Pancreas (tissue), 10 donors: Measurements from ENCODE around the gene PON1. TPM values are rescaled to one million over a fixed set of nuclear protein-coding genes. Genes with fewer than 3 reads are reported as not detected.

ENCODE experiments used
- ATAC-seq, 4 donors: fragments of 200-7000 bp; cut with Tn5 transposase; one replicate each; pipeline versions ENCODE4 v1.8.0 to v1.9.1; 2020; ENCODE audit warnings: mild to moderate bottlenecking in 4 of 4, moderate library complexity in 4 of 4
- DNase-seq, 6 donors: peaks; one replicate each; pipeline ENCODE4 v3.0.0-alpha.2; 2020
- FAIRE-seq: peaks from 2 replicates; lab custom pipeline; 2012; peaks lifted over from hg19 to GRCh38; lab: Jason Lieb, UNC
- H3K27ac ChIP-seq, 4 donors: fragments of 200-600 bp; sonication (generic); 1 replicate in 3 of 4; 2 replicates in 1 of 4; pipeline versions ENCODE4 v1.5.0 to v1.8.0; 2020
- H3K27me3 ChIP-seq, 4 donors: fragments of 200-600 bp; one replicate each; pipeline ENCODE4 v1.8.0; 2021
- H3K36me3 ChIP-seq, 3 donors: fragments of 200-600 bp; sonication (generic) in 1 of 3; one replicate each; pipeline versions ENCODE4 v1.5.0 to v1.8.0; 2020 to 2021
- H3K4me1 ChIP-seq, 3 donors: fragments of 200-600 bp; one replicate each; pipeline ENCODE4 v1.8.0; 2021
- H3K4me3 ChIP-seq, 4 donors: fragments of 200-600 bp; sonication (generic) in 2 of 4; one replicate each; pipeline versions ENCODE4 v1.5.0 to v1.8.0; 2020 to 2021
- H3K9me3 ChIP-seq, 4 donors: fragments of 200-600 bp; one replicate each; pipeline ENCODE4 v1.8.0; 2021
- CTCF ChIP-seq, 4 donors: fragments of 200-600 bp; sonication (generic) in 3 of 4; IDR thresholded peaks; one replicate each; pipeline versions ENCODE4 v1.5.0 to v1.8.0; 2021; ENCODE audit warnings: antibody characterized with exemption in 4 of 4
- WGBS, 2 donors: extraction: QIAGEN DNeasy Blood & Tissue Kit; methylation state at CpG; one replicate each; pipeline ENCODE4 v1.1.7; 2013; 5-methylcytosine and 5-hydroxymethylcytosine counted together
- intact Hi-C, 3 donors: fragments of 100-400 bp; cut with DNase I; formaldehyde crosslinking; loops; one replicate each; pipeline versions ENCODE4 v1.11.1 to v1.14.2; 2022
- polyA plus RNA-seq, 2 donors: library from polyadenylated mRNA; stranded (reverse); fragments of 200-250 nt; gene quantifications; one replicate each; pipeline ENCODE4 v1.2.3, GENCODE V29; 2013
- total RNA-seq, 6 donors: library from RNA; stranded (reverse); fragmentation: NEBNext Ultra II Directional in 4 of 6; extraction: Animal tissue kit (Norgen Biotek cat#: 25700) in 4 of 6; gene quantifications; one replicate each; pipeline versions ENCODE4 v1.2.1 to v1.2.4, GENCODE V29; 2021 to 2023
- donor health status: healthy with polysubstance abuse.
- donor health status: DM: no; HTN: no; CAD: no; lungs with moderate emphysema.
- donor health status: DM: no; HTN: no; CAD: no.
- donor health status: control.
- donor health status: control.
- donor health status: Bipolar disorder and iron deficiency.
- donor health status: DM: yes; HTN: yes; CAD: no.
- donor health status: DM: no; HTN: no; CAD: no.
- donor health status: DM: no; HTN: no; CAD: no.
- donor health status: DM: yes; HTN: yes; CAD: no.

Gene PON1
- total and polyA plus RNA-seq, 8 donors, result 0.26 to 0.64 (median 0.51) TPM; not detected in 3

GRCh38 chr7:95357623-95358022 lies 33.3 kb upstream of the PON1 start:
- no peak for ATAC-seq
- TF ChIP-seq CTCF (IDR thresholded peaks at IDR 0.05), result no peak
- H3K36me3 ChIP-seq, result no peaks in the 10 kb centered on the region
- DNase-seq, result no peak
- H3K27ac ChIP-seq, result no peak overlapping the region
- 37 to 48% methylated on average over 3 of the region's 3 CpGs for WGBS, 2 donors
- no peak for FAIRE-seq
- no peak overlapping the region for H3K4me3 ChIP-seq
- no peaks in the 10 kb centered on the region for H3K9me3 ChIP-seq
- no peaks in the 10 kb centered on the region for H3K4me1 ChIP-seq
- intact Hi-C loops, result no loop called here
- H3K27me3 ChIP-seq, result no peaks in the 10 kb centered on the region

- no peak for ATAC-seq
- DNase-seq, result no peak
- Histone ChIP-seq H3K4me1 (no peaks in the 10 kb centered on the region), H3K27ac (no peak overlapping the region), H3K9me3 (no peaks in the 10 kb centered on the region), H3K27me3 (no peaks in the 10 kb centered on the region), H3K4me3 (no peak overlapping the region), H3K36me3 (no peaks in the 10 kb centered on the region)
- WGBS, 2 donors, result 62 to 68% methylated on average over 4 of the region's 4 CpGs
- FAIRE-seq, result no peak
- TF ChIP-seq CTCF (IDR thresholded peaks at IDR 0.05), result no peak
- intact Hi-C loops, result no loop called here
Measured at GRCh38 chr7:95342642-95343307, 18.4 kb upstream of the PON1 start.

GRCh38 chr7:95342029-95342428 lies 17.7 kb upstream of the PON1 start:
- Histone ChIP-seq H3K36me3 (no peaks in the 10 kb centered on the region), H3K27ac (no peak overlapping the region), H3K4me1 (no peaks in the 10 kb centered on the region), H3K4me3 (no peak overlapping the region), H3K27me3 (no peaks in the 10 kb centered on the region), H3K9me3 (no peaks in the 10 kb centered on the region)
- TF ChIP-seq CTCF (IDR thresholded peaks at IDR 0.05), result no peak
- intact Hi-C loops, result no loop called here
- DNase-seq (no peak), FAIRE-seq (no peak), ATAC-seq (no peak)
- 70 to 86% methylated on average over 3 of the region's 3 CpGs for WGBS, 2 donors

GRCh38 chr7:95340491-95340890 lies 16.2 kb upstream of the PON1 start:
- ATAC-seq, result no peak
- intact Hi-C loops, result no loop called here
- Histone ChIP-seq H3K9me3 (no peaks in the 10 kb centered on the region), H3K4me1 (no peaks in the 10 kb centered on the region), H3K27me3 (no peaks in the 10 kb centered on the region), H3K27ac (no peak overlapping the region), H3K4me3 (no peak overlapping the region), H3K36me3 (no peaks in the 10 kb centered on the region)
- TF ChIP-seq CTCF (IDR thresholded peaks at IDR 0.05), result no peak
- WGBS, 2 donors, result 88 to 93% methylated on average over 2 of the region's 2 CpGs
- no peak for FAIRE-seq
- DNase-seq, result no peak

GRCh38 chr7:95338832-95339231 lies 14.5 kb upstream of the PON1 start:
- TF ChIP-seq CTCF (IDR thresholded peaks at IDR 0.05), result no peak
- intact Hi-C loops, result no loop called here

More at GRCh38 chr7:95338832-95339231, 14.5 kb upstream of the PON1 start:
- Histone ChIP-seq H3K9me3 (no peaks in the 10 kb centered on the region), H3K36me3 (no peaks in the 10 kb centered on the region), H3K27me3 (no peaks in the 10 kb centered on the region), H3K27ac (no peak overlapping the region), H3K4me1 (no peaks in the 10 kb centered on the region), H3K4me3 (no peak overlapping the region)
- ATAC-seq (no peak), FAIRE-seq (no peak), DNase-seq (no peak)
- 75 to 77% methylated on average over 3 of the region's 3 CpGs for WGBS, 2 donors
